ENCODE results near the gene APOC3.

GRCh38 chr11:116811194-116811593, 18.5 kb upstream of the APOC3 start:
- TF ChIP-seq CTCF (conservative IDR thresholded peaks at IDR 0.05; ENCODE audit: low read depth in 2 of 2) (no peak), CREB1 (CRISPR knock-in tag; IDR thresholded peaks at IDR 0.05; ENCODE audit: low read depth) (no peak), EZH2 (IDR thresholded peaks at IDR 0.05; ENCODE audit: low read depth, unreplicated experiment) (no peak), EZH2phosphoT487 (IDR thresholded peaks at IDR 0.05; ENCODE audit: unreplicated experiment) (no peak), POLR2AphosphoS5 (IDR thresholded peaks at IDR 0.05; ENCODE audit: low read depth) (no peak), ZNF114 (CRISPR knock-in tag; IDR thresholded peaks at IDR 0.05) (no peak), REST (IDR thresholded peaks at IDR 0.05; ENCODE audit: unreplicated experiment) (no peak), ZNF331 (CRISPR knock-in tag; IDR thresholded peaks at IDR 0.05; ENCODE audit: low read depth) (no peak), NANOG (IDR thresholded peaks at IDR 0.05; ENCODE audit: borderline replicate concordance) (no peak), ETS1 (IDR thresholded peaks at IDR 0.05) (no peak)

Measured in GM23338 (cell line).